RPMI7951 (cell line): ENCODE results near the gene SNRNP27. TPM values are rescaled to one million over a fixed set of nuclear protein-coding genes. Genes with fewer than 3 reads are reported as not detected.
"Not testable (repeated sequence)": the region's sequence is repeated elsewhere in the genome, so short reads cannot be mapped to it uniquely, and the experiment has no call there.

Source experiments
- DNase-seq: peaks from one replicate; pipeline ENCODE4 v3.0.0-alpha.2; 2012; ENCODE audit warnings: low read depth
- total RNA-seq: library from RNA; depleted of rRNA; stranded (reverse); fragments of >200 nt; shearing (Covaris generic); gene quantifications from 2 replicates; pipeline ENCODE4 v1.2.3, GENCODE V29; 2014; rRNA removed

Gene SNRNP27
- total RNA-seq, 1 experiment from 2014 or later: 89.3 TPM

DNA sequence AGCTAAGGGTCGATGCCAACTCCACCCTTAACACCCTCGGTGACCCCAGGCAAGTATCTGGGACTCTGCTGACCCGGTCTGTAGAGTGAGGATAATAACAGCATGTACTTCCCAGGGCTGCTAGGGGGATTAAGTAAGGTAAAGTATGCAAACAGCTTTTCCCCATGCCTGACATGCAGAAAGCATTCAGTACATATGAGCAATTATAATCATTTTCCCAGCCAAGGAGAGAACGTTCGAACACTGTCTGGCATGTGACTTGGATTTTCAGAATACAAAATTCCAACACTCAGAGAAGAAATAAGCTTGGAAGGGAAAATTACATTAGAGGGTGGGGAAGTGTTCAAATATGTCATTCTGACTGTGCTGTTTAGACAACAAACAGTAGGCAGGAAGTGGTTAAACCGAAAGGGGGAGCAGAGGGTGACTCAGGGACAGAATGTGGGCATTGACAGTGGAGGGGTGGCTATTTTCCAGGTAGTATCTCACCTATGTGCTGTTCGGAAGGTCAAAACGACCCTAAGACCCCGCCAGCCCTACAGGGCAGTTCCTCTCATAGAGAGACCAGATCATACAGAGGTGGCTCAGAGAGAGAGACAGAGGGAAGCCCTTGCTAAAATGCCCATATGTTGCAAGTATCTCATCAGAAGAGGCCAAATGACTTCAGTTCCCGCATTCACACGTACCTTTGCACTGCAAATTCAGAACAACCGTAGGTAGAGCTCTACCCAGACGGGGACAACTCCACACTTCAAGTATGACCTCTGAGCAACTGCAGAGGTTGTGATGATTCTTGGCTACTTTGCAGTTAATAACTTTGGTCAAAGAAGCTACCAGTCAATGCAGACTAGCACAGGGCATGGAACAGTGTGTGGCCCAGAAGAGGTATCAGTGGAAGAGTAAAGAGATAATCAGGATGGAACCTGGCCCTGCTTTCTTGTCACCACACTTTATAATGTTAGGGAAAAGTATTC lies 52.9 kb downstream of the SNRNP27 start:
- peak; percentile 56 for DNase-seq

GRCh38 chr2:69947325-69947931 lies 53.7 kb downstream of the SNRNP27 start:
- DNase-seq: no peak

DNA sequence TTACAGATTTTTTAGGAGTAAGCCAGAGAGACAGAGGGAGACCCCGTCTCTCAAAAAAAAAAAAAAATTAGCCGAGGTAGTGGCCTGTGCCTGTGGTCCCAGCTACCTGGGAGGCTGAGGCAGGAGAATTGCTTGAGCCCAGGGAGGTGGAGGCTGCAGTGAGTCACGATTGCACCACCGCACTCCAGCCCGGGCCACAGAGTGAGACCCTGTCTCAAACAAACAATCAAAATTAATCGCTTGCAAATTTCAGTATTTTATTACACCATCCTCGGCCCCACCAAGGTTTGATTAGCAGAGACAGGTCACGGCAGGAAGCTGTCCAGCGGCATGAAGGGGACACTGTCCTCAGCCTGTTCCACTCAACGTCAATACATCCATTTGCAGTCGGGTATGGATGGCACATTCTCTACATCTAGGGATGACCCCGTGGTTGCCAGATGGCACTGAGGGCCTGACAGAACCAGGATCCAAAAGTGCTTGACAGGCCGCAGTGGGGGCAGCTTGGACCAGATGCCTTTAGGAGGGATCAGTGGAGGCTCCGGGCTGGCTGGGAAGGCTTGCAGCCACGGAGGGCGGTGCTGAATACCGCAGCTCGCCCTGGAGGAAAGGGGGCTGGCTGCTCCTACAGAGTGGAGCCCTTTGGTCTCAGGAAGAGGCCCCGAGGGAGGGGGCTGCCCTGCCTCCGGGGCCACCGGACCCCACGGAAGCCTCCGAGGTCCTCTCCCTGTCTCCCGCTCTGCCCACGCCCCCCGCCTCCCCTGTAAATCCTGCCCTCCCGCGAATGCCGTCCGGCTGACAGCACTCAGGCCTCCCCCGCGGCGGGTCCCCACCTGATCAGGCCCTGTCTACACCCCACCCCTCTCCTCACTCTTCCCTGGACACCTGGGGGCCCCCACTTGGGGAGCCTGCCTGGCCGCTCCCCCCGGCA lies 54.5 kb downstream of the SNRNP27 start:
- no peak for DNase-seq

GRCh38 chr2:69948963-69949645 lies 55.3 kb downstream of the SNRNP27 start:
- DNase-seq: no peak

DNA sequence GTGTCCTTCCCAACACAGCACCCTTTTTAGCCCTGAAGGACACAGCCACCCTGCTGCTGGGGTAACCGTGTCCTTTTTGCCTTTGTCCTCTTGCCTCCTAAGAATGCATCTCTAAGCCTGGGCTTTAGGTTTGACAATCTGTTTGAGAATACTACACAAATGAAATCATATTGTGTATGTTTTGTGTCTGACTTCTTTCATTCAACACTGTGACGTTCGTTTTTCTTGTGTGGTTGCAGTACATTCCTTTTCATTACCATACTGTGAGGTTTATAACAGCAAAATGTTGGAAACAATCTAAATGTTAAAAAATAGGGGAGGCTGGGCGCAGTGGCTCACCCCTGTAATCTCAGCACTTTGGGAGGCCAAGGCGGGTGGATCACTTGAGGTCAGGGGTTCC lies 56.5 kb downstream of the SNRNP27 start:
- DNase-seq: no peak

GRCh38 chr2:69950671-69951070 lies 56.9 kb downstream of the SNRNP27 start:
- not testable (repeated sequence) for DNase-seq

DNA sequence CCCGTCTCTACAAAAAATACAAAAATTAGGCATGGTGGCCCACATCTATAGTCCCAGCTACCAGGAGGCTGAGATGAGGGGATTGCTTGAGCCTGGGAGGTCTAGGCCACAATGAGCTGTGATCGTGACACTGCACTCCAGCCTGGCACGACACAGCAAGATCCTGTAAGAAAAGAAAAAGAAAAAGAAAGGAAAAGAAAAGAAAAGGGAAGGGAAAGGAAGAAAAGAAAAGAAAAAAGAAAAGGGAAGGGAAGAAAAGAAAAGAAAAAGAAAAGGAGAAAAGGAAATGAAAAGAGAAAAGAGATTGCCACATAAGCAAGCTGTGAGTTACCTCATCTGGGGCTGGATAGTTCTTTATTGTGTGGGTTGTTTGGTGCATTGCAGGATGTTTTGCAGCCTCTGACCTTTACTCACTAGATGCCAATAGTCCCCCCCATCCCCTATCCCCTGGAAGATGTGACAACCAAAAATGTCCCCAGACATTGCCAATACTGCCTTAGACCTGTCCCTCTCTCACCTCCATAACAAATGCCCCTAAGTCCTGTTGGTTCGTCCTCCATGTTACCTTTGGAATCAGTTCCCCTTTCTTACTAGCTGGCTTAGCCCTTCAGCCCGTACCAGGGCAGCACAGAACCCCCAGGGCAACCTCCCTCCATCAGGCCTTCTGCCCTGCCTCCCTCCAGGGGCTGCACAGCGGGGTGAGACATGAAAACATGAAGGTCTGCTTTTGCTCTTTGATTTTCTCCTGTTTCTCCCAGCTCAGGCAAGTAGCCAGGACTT lies 58.8 kb downstream of the SNRNP27 start:
- DNase-seq: no peak

- no peak for DNase-seq
These were observed 60.3 kb downstream of the SNRNP27 start for GRCh38 chr2:69954084-69954483.

Other genes with a start within 250 kb of the SNRNP27 start
- gene ANXA4, start 151.8 kb upstream of the SNRNP27 start, total RNA-seq: 43.9 and 63.6 TPM in 2 replicates
- gene GMCL1, start 64.3 kb upstream of the SNRNP27 start, total RNA-seq: 9.3 and 11.3 TPM in 2 replicates
- gene MXD1, start 21.2 kb downstream of the SNRNP27 start, total RNA-seq: 3.7 and 4.3 TPM in 2 replicates
- 0.12 and 0.68 TPM in 2 replicates for gene ASPRV1, start 67.7 kb downstream of the SNRNP27 start, total RNA-seq
- gene PCBP1, start 193.5 kb downstream of the SNRNP27 start, total RNA-seq: 46.0 and 46.7 TPM in 2 replicates